GM19025 (cell line): ENCODE results near the gene BMAL1.

ENCODE experiments used
- ATAC-seq: cut with Tn5 transposase; IDR thresholded peaks from one replicate; pipeline ENCODE4 v1.9.1; 2021; ENCODE audit warnings: mild to moderate bottlenecking, low read depth, moderate library complexity; ENCODE audit not compliant: unreplicated experiment

Gene BMAL1

DNA sequence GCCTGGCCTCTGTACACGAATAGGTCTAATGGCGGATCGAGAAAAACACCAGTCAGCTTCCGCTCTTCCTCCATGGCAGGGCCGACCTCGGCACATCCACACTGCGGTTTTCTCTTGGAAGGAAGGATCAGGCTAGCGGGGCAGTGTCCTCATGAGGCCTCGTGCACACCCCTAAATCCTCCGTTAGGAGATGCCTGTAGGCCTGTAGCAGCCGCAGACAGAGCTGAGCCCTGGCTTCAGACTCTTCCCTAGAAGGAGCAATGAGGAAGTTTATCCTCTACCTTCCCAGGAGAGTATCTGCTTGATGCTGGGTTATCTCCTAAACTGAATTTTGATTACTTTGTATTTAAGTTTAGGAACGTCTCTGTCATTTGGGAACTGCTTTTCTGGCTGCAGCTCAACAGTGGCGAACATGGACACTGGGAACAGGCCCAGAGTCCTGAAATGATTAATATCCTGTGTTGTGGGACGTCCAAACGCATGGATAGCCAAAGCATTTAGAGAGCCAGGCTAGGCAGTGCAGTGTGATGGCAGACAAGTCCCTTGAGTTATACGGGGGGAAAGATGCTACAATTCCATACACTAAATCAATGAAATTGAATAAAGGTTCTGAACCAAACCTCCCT lies 16.5 kb upstream of the BMAL1 start:
- no peak for ATAC-seq

DNA sequence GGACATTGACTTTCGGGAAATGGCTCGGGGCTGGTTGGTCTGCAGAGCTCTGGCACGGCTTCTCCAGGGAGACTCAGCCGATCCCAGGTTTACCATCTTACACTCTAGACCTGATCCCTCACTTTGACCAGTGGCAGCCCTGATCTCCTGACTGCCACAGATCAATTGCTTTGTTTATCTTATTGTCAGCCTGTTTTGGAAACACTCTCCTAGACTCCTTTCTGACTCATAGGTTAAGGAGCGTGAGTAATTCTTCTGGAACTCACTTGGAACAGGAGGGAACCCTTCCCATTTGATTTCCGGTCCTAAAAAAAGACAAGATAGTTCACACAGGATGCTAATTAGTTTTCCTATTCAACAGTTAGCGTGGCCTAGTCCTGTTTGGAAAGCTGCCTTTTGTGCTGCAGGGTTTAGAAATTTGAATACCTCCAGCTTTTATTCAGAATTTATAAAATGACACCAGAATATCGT lies 16.0 kb upstream of the BMAL1 start:
- ATAC-seq = no peak

DNA sequence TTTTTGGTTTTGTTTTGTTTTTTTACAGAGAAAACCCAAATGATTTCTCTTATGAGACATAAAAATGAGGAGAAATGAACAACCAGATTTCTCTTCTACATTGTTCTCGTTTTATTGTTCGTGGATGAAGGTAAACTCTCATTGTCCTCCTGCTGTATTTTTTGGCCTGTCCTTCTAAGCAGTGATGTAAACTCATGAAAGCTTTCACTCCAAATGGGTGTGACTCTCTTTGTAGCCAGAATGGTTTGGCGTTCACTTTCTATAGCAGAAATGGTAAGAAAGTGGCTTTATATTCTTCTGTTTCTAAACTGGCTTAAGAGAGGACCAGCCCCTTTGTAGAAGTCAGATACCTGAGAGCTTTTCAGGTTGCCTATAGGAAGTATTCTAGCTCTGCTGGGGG lies 15.5 kb upstream of the BMAL1 start:
- ATAC-seq = no peak

DNA sequence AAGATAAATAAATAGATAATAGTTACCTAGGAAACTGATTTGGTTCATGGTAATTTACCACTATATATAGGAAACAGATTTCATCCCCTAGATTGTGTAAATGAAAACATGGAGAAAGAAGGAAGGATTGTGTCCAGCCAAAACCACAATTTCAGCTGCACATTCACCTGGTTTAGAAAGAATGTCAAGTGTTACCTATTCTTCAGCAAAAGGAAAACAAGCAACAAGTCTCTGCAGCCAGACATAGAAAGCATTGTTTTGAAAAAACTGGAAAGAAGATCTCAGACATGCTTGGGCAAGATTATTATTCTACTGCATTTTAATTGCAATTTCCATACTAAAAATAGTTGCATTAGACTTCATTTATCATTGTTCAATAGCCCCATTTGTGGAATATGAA lies 8.8 kb upstream of the BMAL1 start:
- ATAC-seq = no peak

DNA sequence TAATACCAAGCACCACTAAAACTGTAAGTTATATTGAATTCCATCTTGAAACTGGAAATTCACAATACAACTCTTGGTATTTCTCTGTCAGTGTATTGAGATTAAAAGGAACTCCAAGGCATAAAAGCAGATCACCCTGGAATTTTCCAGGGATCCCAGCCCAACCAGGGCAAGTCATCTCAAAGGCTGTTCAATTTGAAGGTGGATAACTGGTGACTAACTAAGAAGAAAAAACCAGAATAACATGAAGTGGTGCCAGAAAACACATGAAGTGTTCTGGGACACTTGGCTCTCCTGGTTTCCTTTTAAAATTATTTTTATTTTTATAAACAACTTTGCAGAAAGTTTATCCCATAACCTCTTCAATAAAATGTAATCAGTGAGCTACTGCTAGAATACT lies 7.8 kb upstream of the BMAL1 start:
- ATAC-seq = no peak

DNA sequence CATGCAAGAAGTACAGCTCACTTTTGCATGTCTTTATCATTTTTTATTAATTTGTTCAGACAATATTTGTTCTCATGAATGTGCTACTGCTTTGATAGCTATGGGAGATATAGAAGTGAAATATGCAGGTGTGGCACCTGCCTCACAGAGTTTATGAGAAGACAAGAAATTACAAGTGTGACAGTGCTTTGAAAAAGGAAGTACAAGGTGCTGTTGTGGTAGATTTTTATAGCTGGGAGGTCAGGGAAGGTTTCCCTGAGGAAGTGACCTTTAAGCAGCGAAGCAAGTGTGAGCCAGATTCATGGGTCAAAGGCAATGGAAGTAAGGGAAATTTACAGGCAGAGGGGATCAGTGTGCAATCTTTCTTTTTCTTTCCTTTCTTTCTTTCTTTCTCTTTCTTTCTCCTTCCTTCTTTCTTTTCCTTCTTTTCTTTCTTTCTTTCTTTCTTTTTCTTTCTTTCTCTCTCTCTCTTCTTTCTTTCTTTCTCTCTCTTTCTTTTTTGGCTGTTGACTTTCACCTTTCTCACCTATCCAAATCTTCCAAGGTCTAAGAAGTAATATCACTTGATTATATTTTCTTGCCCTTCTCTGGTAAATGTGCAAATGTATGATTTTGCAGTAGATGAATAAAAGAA lies 6.4 kb upstream of the BMAL1 start:
- no peak for ATAC-seq

DNA sequence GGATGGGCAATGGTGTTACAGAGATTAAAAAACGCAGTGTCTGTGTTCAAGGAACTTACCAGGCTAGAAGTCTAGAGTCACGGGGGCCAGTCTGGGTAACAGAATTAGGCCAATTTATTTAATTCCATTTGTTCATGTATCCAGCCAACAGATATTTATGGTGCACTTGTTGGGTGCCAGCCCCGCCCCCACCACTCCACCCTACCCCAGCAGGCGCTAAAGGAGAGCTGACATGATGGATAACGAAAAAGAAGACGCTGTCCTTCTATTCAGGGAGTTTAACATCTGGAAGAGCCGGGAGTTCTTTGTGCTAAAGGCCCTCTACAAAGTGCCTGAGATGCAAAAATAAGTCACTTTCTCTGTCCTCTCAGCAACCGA lies 1.1 kb upstream of the BMAL1 start:
- ATAC-seq = no peak

DNA sequence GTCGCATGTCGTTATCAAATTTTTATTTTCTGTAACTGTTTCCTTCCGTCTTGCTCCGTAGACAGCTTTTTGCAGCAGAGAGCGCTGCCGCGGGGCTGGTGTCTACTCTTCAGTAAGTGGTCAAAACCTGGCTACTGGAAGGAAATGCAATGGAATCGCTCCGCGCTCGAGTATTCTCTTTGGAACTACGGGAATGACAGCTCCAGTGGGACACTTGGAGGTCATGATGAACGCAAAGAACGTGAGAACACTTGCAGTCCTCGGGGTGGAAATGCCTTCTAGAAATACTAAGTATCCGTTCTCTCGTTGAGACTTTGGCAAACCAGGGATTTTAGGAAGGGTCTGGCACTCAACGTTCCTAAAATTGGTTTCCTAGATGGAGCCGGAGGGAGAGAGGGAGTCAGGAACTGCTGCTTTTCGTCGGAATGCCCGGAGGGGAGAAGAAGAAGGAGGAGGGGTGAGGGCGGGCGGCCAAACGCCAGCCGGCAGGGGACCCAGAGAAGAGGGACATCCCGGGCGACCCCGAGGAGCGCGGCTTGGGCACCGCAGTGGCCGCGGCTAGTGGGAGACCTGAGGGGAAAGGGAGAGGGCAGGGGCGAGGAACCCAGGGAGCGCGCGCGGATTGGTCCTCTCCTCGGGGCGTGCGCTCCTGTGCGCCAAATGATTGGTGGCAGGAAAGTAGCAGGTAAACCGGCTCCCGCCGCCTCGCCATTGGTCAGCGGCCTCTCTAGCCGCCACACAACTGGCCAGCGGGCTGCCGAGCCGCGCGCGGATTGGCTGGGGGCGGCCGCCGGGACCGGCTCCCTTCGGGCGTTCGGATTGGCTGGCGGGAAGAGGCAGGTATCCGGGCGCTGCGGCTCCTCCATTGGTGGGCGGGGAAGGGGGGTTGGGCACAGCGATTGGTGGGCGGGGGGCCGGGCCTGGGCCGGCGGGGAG lies 490 bp upstream of the BMAL1 start:
- ATAC-seq = peak; percentile 93

DNA sequence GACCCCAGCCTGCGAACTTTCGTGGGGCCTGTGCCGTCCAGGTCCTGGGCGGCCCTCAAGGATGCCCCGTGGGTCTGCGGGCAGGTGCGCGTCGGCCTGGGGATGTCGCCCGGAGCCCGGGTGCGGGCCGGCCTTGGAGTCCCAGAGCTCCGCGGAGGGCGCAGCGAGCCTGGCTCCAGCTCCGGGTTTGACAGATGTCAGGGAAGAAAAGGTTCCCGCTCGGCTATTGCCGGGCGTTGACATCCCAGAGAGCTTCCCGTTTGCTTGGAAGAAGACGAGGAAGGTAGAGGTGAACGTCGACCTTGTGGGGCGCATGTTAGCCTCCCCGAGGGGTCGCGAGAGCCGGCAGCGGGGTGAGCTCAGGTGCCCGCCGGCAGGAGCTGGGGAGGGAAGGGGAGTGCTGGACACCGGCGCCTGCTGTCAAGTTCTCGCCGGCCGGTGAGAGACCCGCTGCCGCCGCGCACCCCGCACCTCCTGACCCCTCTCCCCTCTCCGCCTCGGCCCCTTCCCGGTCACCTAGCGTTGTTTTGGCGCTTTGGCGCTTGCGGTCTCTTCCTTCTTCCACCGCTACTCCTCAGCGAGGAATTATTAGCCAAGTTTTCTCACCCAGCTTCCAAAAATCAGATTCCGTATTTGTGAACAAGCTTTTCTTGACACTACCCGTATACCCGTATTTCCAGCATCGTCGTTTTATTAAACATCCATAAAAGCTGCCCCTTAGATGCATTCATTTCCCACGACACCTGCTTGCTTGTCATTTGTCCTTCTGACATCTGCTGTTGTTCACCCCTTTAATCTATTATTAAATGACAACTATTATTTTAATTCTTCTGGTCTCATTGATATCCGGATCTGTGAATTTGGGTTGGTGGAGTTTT lies 1.3 kb downstream of the BMAL1 start:
- no peak for ATAC-seq

DNA sequence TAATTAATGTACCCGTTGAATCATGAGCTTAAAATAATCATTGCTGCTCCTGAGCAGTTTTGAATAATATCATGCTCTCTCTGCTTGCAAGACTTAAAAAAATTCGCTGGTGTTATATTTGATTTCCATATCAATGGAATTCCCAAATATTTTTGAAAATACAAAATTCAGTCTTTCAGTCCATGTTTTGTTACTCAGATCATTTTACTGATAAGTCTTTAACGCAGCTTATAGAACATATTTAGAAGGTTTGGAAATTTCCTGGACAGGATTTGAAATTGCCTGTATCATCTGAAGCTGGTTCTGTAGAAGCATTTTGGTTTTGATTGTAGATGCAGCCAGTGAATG lies 1.9 kb downstream of the BMAL1 start:
- ATAC-seq = no peak

DNA sequence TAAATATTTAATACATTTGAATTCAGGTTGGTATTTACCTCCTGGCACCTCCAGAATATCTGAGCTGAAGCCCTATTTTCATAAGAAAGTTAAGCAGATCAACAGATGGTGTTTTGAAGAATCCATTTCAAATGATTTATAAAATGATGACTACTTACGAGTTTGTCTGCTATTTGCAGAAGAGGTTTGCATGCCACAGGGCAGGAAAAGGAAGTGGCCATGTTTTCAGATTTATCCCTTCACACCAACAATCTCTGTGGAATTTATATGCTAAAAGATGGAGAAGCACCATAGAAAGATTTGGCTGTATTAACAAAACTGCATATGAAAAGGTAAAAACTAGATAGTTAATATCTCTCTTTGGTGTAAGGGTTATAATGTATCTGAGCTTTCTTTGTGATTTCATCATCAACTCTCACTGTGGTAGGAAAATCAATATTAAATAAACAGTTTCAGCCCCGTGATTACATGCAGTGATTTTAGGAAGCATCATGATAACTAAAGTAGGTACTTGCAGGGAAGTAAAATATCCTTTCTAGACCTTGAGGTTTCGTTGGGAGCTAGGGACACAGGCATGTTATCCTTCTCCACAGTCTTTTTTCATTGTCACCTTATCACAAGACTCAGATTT lies 2.6 kb downstream of the BMAL1 start:
- no peak for ATAC-seq

DNA sequence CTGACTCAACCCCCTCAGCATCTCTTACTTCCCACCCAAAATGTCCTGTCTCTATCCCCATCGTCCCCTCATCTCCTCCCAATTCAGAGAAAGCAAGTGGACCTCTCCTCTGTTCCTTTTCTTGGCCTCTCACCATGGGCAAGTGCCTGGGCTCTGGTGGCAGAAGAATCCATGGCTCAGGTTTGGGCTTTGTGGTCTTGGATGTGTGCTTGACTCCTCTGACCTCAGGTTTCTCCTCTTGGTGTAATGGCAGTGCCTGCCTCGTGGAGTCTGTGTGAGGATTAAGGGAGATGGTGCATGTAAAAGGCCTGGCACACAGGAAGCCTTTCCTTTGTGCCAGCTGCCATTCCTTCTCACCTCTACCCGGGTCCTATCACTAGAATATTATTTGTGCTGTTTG lies 3.2 kb downstream of the BMAL1 start:
- no peak for ATAC-seq

DNA sequence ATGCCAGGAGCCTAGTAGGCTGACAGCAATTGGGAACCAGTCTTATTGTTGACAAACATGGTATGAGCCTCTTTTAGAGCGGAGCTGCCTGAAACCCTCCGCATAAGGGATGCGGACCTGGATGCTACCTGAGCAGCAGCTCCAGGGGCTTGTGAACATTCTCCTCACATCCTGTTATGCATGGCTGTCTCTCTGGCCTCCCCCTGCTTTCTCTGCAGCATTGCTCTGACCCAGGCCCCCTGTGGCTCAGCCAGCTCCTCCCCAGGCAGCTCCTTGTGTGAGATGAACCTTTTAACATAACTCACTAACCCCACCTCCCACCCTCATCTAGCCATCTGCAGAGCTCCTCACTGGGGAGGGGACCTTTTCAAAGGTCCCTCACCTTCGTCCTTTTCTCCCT lies 6.0 kb downstream of the BMAL1 start:
- no peak for ATAC-seq

DNA sequence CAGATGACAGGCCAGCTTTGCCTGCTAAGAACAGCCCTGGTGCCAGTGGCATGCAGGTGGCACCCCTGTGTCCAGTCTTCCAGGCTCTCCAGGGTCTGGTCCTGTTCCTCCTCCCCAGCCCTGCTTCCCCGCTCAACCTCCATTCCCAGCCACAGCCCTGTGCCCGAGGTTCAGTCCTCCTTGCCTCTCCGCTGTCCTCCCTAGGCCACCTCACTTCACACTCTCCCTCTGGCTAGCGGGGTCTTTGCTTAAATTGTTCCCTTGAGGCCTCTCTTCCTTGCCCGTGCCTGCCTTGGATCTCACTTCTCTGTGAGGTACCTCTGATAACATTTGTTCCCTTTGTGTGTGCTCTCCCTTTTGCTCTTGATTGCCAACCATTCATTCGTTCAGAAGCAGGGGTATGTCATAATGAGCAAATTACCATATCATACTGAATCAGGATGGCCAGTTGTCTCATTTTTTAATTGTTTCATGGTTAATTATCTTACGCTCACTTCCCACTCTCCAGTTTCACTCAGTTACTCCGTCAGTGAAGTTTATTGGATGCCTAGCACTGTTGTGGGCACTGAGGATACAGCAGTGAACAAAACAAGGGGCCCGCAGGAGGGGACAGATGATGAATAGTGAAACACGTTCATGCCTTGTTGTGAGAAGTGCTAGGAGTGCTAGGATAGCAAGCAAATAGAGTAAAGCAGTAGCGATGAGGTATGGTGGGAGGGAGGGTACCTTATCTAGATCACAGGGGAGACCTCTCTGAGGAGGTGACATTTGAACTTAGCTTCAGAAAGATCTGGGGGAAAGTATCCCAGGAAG lies 7.4 kb downstream of the BMAL1 start:
- no peak for ATAC-seq

DNA sequence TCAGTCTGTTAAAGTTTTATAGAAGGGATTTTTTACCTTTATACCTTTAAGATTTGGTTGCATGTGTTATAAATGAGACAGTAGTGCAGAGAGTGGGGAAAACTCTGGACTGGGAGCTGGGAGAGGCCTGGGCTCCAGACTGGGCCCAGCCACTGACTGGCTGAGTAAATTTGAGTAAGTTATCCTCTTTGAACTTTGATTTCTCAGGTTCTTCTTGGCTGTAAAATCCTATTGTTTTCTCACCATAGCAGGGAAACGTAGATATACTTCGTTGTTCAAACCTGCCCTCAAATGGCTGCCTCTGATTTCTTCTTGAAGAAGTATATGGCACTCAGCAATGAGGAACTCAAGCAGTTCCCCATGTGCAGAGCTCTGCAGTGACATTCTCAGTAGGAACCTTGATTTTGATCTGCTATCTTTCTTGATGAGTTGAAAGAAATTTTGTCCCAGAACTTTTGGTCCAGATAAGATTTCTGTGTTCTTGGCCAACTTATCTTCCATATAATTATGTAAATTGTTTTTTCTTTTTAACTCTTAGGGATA lies 8.8 kb downstream of the BMAL1 start:
- no peak for ATAC-seq

DNA sequence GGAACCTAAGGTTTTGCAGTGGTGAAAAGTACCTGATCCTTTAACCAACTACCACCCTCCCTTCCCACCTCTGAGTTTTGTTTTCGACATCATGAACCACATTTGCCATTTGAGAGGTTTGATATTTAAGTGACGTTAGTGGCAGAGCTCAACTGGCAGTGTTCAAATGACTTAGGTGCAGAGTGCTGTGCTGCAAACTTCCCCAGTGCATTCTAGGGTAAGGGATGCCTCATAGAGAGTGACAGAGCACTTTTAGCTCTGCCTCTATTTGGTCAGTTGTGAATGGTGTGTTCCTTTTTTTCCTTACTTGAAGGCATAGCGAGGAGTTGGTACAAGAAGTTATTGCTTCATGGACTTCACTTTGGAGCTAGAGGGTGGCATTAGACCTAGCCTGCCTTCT lies 9.4 kb downstream of the BMAL1 start:
- no peak for ATAC-seq

DNA sequence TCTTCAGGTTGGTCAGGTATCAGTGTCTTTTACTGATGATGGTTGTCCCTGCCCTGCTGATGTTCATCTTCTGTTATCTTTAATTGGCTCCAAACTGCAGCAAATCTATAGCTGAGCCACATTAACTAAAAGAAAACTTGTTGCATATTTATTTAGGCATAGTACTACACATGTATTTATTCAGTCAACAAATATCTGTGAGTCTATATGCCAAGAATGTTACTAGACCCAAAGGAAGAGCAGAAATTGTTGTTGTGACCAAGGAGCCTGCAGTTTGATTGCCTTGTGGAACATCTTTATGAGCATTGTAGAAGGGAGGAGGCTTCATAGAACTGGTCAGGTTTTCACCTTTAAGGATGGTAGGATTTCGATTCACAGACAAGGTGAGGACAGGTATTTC lies 10.1 kb downstream of the BMAL1 start:
- no peak for ATAC-seq

DNA sequence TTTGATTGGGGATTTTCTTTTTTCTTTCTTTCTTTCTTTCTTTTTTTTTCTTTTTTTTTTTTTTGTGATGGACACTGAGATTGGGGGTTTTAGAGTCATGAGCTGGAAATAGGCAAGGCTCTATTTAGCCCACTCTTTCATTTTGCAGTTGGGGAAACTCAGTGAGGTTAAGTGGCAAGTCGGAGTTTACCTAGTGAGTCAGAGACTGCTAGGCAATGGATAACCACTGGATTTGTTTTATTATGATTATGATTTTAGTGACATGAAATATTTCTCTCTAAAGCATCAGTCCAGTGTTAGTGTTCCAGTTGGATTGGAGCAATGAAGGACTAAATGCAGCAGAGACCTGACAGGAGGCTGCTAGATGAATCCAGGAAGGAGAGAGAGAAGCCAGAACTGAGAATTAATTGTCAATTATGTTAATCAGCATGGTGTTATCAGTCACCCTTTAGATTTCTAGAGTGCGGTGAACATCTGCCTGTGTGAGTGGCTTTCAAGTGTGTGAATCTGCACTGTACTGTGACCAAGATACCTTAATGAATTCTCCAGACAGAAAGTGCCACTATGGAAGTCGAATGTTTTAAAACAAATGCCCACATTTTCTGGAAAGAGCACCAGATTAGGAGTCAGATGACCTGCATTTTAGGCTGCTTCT lies 10.9 kb downstream of the BMAL1 start:
- ATAC-seq = peak; percentile 62

DNA sequence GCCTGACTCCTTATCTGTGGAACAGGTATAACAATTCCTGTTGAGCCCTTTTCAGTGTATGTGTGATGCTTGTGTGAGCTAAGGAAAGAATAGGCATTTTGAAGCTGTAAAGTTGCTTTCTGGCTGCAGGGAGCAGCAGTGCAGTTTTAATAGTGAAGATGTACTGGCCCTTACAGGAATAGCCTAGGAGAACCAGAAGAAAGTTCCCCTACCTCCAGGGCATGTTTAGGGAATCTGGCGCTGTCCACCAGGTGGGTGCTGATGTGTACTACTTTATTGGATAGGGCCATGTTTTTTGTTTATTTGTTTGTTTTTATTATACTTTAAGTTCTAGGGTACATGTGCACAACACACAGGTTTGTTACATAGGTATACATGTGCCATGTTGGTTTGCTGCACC lies 11.5 kb downstream of the BMAL1 start:
- ATAC-seq = no peak
